K562 (cell line): ENCODE measurements around the gene MFSD6. TPM values are rescaled to one million over a fixed set of nuclear protein-coding genes. Genes with fewer than 3 reads are reported as not detected.

ENCODE experiments used
- polyA plus RNA-seq, 8 experiments: library from polyadenylated mRNA; depleted of rRNA in 4 of 8; stranded (reverse) in 5 of 8; unstranded in 3 of 8; fragments of >200 nt; fragmentation: Nextera tagmentation in 2 of 8; fragmentation: Illumina TruSeq in 1 of 8; extraction: Ambion mirVana in 2 of 8; extraction: Trizol in 1 of 8; gene quantifications; 2 replicates each; pipeline versions ENCODE4 v1.2.1 to v1.2.3, GENCODE V29; 2011 to 2014; ENCODE audit warnings: inconsistent platforms in 1 of 8, missing spikeins in 1 of 8
- total RNA-seq, 7 experiments: library from RNA; depleted of rRNA in 6 of 7; stranded (reverse); fragments of >200 nt in 6 of 7; fragmentation: Illumina TruSeq in 2 of 7; extraction: Trizol in 2 of 7; gene quantifications; 2 replicates each; pipeline versions ENCODE4 v1.2.1 to v1.2.3, GENCODE V29; 2011 to 2021; ENCODE audit warnings: low replicate concordance in 1 of 7
- TF ChIP-seq, protein P1 (sequence below), 2 experiments: fragments of 450-650 bp in 1 of 2; sonication (generic) in 1 of 2; formaldehyde crosslinking in 1 of 2; IDR thresholded peaks; 2 replicates each; pipeline versions ENCODE4 v1.7.1 to v1.9.0; 2016 to 2022; ENCODE audit warnings: inconsistent platforms in 1 of 2, mild to moderate bottlenecking in 1 of 2, missing genetic modification reagents in 1 of 2

The MFSD6 gene
- total and polyA plus RNA-seq, 9 of the 15 experiments (the other 6 are each of a cell fraction or from before 2014, with no cell fraction given): 1.1 to 7.9 (median 4.4) TPM

DNA sequence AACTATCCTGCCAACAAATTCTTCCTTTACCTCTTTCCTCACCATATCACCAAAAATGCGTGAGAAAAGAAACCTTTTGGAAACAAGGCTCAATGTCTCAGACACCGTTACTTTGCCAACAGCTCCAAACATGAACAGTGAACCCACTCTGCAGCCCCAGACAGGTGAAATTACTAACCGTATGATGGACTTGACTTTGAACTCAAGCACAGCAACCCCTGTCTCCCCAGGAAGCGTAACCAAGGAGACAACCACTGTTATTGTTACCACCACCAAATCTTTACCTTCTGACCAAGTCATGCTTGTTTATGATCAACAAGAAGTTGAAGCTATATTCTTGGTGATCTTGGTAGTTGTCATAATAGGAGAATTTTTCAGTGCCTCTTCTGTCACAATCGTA is 28.4 kb downstream of the MFSD6 start (continued):
- TF ChIP-seq, protein P1, sequence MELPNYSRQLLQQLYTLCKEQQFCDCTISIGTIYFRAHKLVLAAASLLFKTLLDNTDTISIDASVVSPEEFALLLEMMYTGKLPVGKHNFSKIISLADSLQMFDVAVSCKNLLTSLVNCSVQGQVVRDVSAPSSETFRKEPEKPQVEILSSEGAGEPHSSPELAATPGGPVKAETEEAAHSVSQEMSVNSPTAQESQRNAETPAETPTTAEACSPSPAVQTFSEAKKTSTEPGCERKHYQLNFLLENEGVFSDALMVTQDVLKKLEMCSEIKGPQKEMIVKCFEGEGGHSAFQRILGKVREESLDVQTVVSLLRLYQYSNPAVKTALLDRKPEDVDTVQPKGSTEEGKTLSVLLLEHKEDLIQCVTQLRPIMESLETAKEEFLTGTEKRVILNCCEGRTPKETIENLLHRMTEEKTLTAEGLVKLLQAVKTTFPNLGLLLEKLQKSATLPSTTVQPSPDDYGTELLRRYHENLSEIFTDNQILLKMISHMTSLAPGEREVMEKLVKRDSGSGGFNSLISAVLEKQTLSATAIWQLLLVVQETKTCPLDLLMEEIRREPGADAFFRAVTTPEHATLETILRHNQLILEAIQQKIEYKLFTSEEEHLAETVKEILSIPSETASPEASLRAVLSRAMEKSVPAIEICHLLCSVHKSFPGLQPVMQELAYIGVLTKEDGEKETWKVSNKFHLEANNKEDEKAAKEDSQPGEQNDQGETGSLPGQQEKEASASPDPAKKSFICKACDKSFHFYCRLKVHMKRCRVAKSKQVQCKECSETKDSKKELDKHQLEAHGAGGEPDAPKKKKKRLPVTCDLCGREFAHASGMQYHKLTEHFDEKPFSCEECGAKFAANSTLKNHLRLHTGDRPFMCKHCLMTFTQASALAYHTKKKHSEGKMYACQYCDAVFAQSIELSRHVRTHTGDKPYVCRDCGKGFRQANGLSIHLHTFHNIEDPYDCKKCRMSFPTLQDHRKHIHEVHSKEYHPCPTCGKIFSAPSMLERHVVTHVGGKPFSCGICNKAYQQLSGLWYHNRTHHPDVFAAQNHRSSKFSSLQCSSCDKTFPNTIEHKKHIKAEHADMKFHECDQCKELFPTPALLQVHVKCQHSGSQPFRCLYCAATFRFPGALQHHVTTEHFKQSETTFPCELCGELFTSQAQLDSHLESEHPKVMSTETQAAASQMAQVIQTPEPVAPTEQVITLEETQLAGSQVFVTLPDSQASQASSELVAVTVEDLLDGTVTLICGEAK (IDR thresholded peaks at IDR 0.05): no peak
- TF ChIP-seq, protein P1 (CRISPR knock-in tag; IDR thresholded peaks at IDR 0.05): no peak
